RWPE1 (cell line): Measurements from ENCODE around the gene SLC25A24.

Experiments used
- CTCF ChIA-PET: fragments of 350-600 bp; sonication (Branson Sonifier 250); formaldehyde crosslinking; extraction: SDS; loops from one replicate; lab custom pipeline; 2021; lab: Yijun Ruan, JAX
- POLR2A ChIA-PET: fragments of 400-600 bp; formaldehyde crosslinking; extraction: SDS; loops from one replicate; lab custom pipeline; 2020; ENCODE audit warnings: antibody characterized with exemption; ENCODE audit not compliant: low non-redundant PET; lab: Yijun Ruan, JAX
- DNase-seq: peaks from one replicate; pipeline ENCODE4 v3.0.0; 2012; ENCODE audit warnings: low spot score
- H3K27ac ChIP-seq: fragments of 450-650 bp; 2 replicates; pipeline ENCODE4 v1.5.1; 2017
- TF ChIP-seq, protein P1 (sequence below): fragments of 450-650 bp; conservative IDR thresholded peaks from 2 replicates; pipeline ENCODE4 v1.5.1; 2017; ENCODE audit warnings: low read depth, mild to moderate bottlenecking

The SLC25A24 gene

GRCh38 chr1:108096089-108096488, 104.1 kb downstream of the SLC25A24 start:
- POLR2A ChIA-PET, result no interaction called here
- no peak overlapping the region for H3K27ac ChIP-seq
- CTCF ChIA-PET, result no interaction called here
- TF ChIP-seq, protein P1, sequence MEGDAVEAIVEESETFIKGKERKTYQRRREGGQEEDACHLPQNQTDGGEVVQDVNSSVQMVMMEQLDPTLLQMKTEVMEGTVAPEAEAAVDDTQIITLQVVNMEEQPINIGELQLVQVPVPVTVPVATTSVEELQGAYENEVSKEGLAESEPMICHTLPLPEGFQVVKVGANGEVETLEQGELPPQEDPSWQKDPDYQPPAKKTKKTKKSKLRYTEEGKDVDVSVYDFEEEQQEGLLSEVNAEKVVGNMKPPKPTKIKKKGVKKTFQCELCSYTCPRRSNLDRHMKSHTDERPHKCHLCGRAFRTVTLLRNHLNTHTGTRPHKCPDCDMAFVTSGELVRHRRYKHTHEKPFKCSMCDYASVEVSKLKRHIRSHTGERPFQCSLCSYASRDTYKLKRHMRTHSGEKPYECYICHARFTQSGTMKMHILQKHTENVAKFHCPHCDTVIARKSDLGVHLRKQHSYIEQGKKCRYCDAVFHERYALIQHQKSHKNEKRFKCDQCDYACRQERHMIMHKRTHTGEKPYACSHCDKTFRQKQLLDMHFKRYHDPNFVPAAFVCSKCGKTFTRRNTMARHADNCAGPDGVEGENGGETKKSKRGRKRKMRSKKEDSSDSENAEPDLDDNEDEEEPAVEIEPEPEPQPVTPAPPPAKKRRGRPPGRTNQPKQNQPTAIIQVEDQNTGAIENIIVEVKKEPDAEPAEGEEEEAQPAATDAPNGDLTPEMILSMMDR, result no peak
- DNase-seq, result no peak

- H3K27ac ChIP-seq, result no peak overlapping the region
- DNase-seq, result no peak
- CTCF ChIA-PET, result interaction anchor here (0.6 to 1.0 kb wide), 3 partner anchors 9 to 415 kb away, joined by 3 to 7 read pairs (median 3); no protein-coding TSS in a partner anchor
- POLR2A ChIA-PET, result no interaction called here
- TF ChIP-seq, protein P1, result no peak
These were observed 110.7 kb downstream of the SLC25A24 start for GRCh38 chr1:108089477-108089876.

DNA sequence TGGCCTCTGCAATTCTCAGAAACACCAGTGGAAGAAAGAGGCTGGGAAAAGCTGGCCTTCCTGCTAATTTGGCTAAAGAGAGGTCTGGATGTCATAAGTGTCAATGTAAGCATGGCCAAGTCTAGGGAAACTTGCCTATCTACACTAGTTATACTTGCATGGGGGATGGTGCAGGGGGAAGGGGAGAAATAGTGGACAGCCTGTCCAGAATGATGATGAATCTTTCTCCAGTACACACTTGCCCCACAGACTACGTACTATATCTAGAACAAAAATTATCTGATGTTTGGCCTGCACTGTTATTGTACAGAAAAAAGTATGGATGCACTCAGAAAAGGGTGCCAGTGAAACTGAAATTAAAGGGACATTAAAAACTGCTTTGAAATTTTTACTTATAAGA, 114.5 kb downstream of the SLC25A24 start:
- ChIA-PET POLR2A (no interaction called here), CTCF (no interaction called here)
- TF ChIP-seq, protein P1, result no peak
- no peak overlapping the region for H3K27ac ChIP-seq
- DNase-seq, result no peak

DNA sequence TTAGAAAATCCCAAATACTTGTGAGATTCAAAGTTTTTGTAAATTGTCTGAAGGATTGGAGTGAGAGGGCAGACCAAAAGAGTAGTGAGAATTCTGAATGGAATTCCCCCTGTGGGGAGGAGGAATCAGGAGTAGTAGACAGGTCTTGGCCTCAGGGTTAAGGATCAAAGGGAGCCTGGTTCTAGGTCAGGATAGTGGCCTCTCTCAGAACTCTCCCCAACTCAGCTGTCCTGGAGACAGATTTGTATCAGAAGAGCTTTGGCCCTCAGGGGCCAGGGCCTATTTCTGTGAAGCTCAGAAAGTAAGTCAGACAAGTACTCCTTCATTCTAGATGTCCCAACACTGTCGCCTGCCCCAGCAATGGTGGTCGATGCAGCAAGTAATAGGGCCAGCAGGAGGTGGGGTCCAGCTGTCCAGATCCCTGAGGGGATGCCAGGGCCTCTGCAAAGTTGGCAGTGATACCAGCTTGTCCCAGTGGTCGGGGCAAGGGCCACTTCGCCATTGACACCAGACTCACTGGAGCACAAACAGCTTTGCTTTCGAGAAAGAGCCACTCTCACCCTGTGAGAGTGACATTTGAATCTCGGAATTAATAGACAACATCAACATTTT, 115.2 kb downstream of the SLC25A24 start:
- no peak for DNase-seq
- POLR2A ChIA-PET, result no interaction called here
- H3K27ac ChIP-seq, result no peak overlapping the region
- CTCF ChIA-PET, result interaction anchor here (0.5 to 0.6 kb wide), 2 partner anchors 16 to 98 kb away, joined by 3 to 5 read pairs; no protein-coding TSS in a partner anchor
- TF ChIP-seq, protein P1, result no peak
